Left ventricle myocardium inferior (tissue), 1 donor: ENCODE results near the gene ZNF77. TPM values are rescaled to one million over a fixed set of nuclear protein-coding genes. Genes with fewer than 3 reads are reported as not detected.

Source experiments
- DNase-seq: peaks from one replicate; pipeline ENCODE4 v3.0.0-alpha.2; 2020
- H3K27ac ChIP-seq: fragments of 200-600 bp; replicated peaks from 2 replicates; pipeline ENCODE4 v1.8.0; 2021
- H3K27me3 ChIP-seq: fragments of 200-600 bp; 2 replicates; pipeline ENCODE4 v1.8.0; 2021; ENCODE audit warnings: low read depth
- H3K36me3 ChIP-seq: fragments of 200-600 bp; 2 replicates; pipeline ENCODE4 v1.8.0; 2021
- H3K4me1 ChIP-seq: fragments of 200-600 bp; 2 replicates; pipeline ENCODE4 v1.8.0; 2021
- H3K4me3 ChIP-seq: fragments of 200-600 bp; 2 replicates; pipeline ENCODE4 v1.8.0; 2021; ENCODE audit warnings: mild to moderate bottlenecking, moderate library complexity
- H3K9me3 ChIP-seq: fragments of 200-600 bp; replicated peaks from 2 replicates; pipeline ENCODE4 v1.8.0; 2021
- intact Hi-C: fragments of 100-400 bp; cut with micrococcal nuclease; formaldehyde crosslinking; loops from one replicate; pipeline ENCODE4 v1.11.0; 2022
- total RNA-seq: library from RNA; stranded (reverse); fragmentation: NEBNext Ultra II Directional; extraction: Animal tissue kit (Norgen Biotek cat#: 25700); gene quantifications from one replicate; pipeline ENCODE4 v1.2.1, GENCODE V29; 2021
- TF ChIP-seq, protein P1 (sequence below): fragments of 200-600 bp; IDR thresholded peaks from 2 replicates; pipeline ENCODE4 v1.8.0; 2021; ENCODE audit warnings: antibody characterized with exemption, mild to moderate bottlenecking, borderline replicate concordance
- donor health status: DM: no; HTN: yes; CAD: no; lungs with severe emphysema.

ZNF77 gene
- total RNA-seq, 1 donor from 2014 or later, result 1.6 TPM

DNA sequence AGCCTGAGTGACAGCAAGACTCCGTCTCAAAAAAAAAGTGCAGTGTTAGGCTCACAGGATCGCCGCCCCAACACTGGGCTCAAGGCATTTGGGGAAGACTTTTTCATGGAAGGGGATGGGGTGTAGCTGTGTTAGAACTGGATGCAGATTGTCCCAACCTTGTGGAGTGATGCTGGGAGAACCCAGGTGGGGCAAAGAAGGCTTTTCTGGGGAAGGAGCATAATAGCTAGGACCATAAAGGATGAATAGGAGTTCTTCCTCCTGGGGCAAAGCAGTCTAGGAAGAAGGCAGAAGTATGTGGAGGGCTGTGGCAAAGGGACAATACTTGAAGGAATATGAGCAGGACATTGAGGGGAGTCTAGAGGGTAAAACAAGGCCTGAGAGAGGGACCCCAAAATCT lies 43.8 kb upstream of the ZNF77 start:
- no peak for DNase-seq
- intact Hi-C loops, result no loop called here

DNA sequence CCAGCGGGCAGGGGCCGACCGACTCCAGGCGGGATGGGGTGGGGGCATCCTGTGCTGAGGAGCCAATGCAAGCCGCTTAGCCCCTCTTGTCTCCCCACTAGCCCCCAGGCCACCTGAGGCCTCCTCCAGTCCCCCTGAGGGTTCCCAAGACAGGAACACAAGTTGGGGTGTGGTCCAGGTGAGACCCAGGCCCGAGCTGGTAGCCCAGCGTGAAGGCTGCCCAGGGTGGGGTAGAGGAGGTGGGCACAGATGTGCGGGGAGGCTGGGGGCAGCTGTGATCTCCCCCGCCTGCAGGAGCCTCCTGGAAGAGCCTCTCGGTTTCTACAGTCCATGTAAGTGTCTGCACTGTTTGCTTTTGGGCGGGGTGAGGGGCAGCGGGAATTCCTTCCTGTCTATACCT lies 43.0 kb upstream of the ZNF77 start:
- Histone ChIP-seq H3K9me3 (no peaks in the 10 kb centered on the region), H3K36me3 (no peaks in the 10 kb centered on the region), H3K4me3 (no peak overlapping the region), H3K4me1 (peaks cover 19% of the 10 kb centered on the region), H3K27me3 (no peaks in the 10 kb centered on the region), H3K27ac (no peak overlapping the region)
- intact Hi-C loops, result no loop called here
- no peak for DNase-seq
- TF ChIP-seq, protein P1, sequence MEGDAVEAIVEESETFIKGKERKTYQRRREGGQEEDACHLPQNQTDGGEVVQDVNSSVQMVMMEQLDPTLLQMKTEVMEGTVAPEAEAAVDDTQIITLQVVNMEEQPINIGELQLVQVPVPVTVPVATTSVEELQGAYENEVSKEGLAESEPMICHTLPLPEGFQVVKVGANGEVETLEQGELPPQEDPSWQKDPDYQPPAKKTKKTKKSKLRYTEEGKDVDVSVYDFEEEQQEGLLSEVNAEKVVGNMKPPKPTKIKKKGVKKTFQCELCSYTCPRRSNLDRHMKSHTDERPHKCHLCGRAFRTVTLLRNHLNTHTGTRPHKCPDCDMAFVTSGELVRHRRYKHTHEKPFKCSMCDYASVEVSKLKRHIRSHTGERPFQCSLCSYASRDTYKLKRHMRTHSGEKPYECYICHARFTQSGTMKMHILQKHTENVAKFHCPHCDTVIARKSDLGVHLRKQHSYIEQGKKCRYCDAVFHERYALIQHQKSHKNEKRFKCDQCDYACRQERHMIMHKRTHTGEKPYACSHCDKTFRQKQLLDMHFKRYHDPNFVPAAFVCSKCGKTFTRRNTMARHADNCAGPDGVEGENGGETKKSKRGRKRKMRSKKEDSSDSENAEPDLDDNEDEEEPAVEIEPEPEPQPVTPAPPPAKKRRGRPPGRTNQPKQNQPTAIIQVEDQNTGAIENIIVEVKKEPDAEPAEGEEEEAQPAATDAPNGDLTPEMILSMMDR, result no peak

More for the DNA sequence above, 43.8 kb upstream of the ZNF77 start:
- Histone ChIP-seq H3K9me3 (no peaks in the 10 kb centered on the region), H3K4me3 (no peak overlapping the region), H3K27ac (no peak overlapping the region), H3K4me1 (peaks cover 12% of the 10 kb centered on the region), H3K36me3 (no peaks in the 10 kb centered on the region), H3K27me3 (no peaks in the 10 kb centered on the region)
- TF ChIP-seq, protein P1, result no peak

DNA sequence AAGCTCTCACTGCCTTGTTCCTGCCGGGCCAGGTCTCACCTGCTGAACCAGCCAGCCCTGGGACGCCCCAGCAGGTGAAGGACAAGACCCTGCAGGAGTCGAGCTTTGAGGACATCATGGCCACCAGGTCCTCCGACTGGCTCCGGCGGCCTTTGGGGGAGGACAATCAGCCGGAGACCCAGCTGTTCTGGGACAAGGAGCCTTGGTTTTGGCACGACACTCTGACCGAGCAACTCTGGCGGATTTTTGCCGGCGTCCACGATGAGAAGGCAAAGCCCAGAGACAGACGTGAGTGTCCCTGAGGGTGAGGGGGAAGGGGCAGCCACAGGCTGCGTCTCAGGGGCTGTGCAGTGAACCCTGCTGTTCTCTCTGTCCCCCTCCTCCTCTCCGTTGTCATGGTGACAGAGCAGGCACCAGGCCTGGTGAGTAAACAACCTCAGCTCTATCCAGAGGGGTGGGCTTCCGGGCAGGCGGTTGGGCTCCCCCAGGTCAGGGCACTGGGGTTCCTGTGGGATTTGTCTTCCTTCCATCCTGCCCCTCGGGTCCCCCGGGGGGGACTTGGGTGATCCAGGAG lies 42.3 kb upstream of the ZNF77 start:
- H3K4me1 ChIP-seq, result peaks cover 27% of the 10 kb centered on the region
- H3K4me3 ChIP-seq, result no peak overlapping the region
- H3K9me3 ChIP-seq, result no peaks in the 10 kb centered on the region
- intact Hi-C loops, result no loop called here
- no peaks in the 10 kb centered on the region for H3K27me3 ChIP-seq
- H3K36me3 ChIP-seq, result no peaks in the 10 kb centered on the region
- no peak for DNase-seq
- no peak overlapping the region for H3K27ac ChIP-seq
- TF ChIP-seq, protein P1, result no peak

DNA sequence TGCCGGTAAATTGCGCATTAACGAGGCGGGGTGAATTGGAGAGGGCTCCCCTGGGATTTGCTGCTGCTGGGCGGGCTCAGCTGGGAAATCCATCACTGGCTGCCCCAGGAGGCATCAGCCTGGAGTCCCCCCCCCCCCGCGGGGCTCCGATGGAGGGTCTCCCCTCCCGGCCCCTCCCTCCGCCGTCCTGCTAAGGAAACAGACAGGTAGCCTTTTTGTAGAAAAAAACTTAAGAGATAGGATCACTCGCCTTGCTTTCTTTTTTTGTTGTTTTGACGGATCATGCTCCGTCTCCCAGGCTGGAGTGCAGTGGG lies 39.4 kb upstream of the ZNF77 start:
- H3K27me3 ChIP-seq, result no peaks in the 10 kb centered on the region
- intact Hi-C loops, result no loop called here

DNA sequence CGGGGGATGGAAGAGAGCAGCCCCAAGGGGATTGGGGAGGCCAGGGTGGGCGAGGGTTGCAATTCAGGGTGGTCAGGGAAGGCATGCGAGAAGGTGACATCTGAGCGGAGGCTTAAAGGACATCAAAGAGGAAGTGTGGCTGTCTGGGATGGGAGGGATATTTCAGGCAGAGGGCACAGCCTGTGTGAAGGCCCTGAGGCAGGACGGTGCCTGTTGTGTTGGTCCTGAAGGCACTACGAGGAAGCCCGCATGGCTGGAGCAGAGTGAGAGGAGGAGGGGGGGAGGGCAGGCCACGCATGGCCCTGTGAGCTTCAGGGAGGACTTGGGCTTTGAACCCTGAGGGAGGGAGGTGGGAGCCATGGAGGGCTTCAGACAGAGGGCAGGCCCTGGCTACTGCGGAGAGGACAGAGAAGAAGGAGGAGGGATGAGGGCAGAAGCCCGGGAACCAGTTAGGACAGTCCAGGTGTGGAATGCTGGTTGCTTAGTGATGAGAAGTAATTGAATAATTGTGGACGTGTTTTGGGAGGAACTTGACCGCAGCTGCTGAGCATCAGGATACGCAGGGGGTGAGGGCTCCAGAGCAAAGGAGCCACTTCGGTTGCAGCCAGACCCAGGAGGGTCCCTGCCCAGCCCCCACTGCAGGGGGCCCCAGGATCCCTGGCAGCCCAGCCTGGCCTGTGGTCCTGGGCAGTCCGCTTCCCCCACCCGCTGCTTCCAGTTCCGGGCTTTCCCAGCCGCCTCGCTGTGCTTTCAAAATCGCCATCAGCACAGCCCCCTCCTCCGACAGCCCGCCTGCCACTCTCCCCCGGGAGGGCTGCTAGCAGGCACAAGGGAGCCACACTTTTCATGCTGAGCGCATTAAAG lies 38.8 kb upstream of the ZNF77 start:
- intact Hi-C loops, result no loop called here
- H3K4me1 ChIP-seq, result peaks cover 29% of the 10 kb centered on the region
- peak overlapping the region; percentile 55 for H3K4me3 ChIP-seq
- TF ChIP-seq, protein P1, result no peak
- H3K27me3 ChIP-seq, result no peaks in the 10 kb centered on the region
- H3K36me3 ChIP-seq, result no peaks in the 10 kb centered on the region
- no peaks in the 10 kb centered on the region for H3K9me3 ChIP-seq
- peak overlapping the region; percentile 77 for H3K27ac ChIP-seq
- peak; percentile 74 for DNase-seq

More for the DNA sequence above, 39.4 kb upstream of the ZNF77 start:
- TF ChIP-seq, protein P1, result no peak
- Histone ChIP-seq H3K4me1 (peaks cover 29% of the 10 kb centered on the region), H3K36me3 (no peaks in the 10 kb centered on the region), H3K27ac (peak overlapping the region; percentile 77), H3K4me3 (peak overlapping the region; percentile 55), H3K9me3 (no peaks in the 10 kb centered on the region)
- DNase-seq, result no peak
